CD4-positive, alpha-beta memory T cell (primary cell): ENCODE results near the gene RPUSD4. TPM values are rescaled to one million over a fixed set of nuclear protein-coding genes. Genes with fewer than 3 reads are reported as not detected.

Source experiments
- CTCF ChIA-PET: fragments of 350-600 bp; sonication (Branson Sonifier 250); formaldehyde crosslinking; loops from one replicate; lab custom pipeline; 2021; ENCODE audit warnings: inconsistent platforms; ENCODE audit not compliant: partially characterized antibody; lab: Charles Lee
- POLR2A ChIA-PET: fragments of 350-600 bp; sonication (Branson Sonifier 250); formaldehyde crosslinking; loops from one replicate; lab custom pipeline; 2021; ENCODE audit not compliant: partially characterized antibody; lab: Charles Lee
- DNase-seq, 5 donors: peaks; one replicate each; pipeline versions ENCODE4 v3.0.0 to v3.0.0-alpha.2; 2020 to 2022; ENCODE audit warnings: mixed read lengths in 1 of 5
- H3K27ac ChIP-seq: one replicate; pipeline ENCODE4 v1.7.0; 2013; ENCODE audit warnings: low read depth, low read length
- H3K27me3 ChIP-seq: 2 replicates; pipeline ENCODE4 v1.7.0; 2013; ENCODE audit warnings: mild to moderate bottlenecking, low read length, moderate library complexity; ENCODE audit not compliant: insufficient read depth
- H3K36me3 ChIP-seq: 2 replicates; pipeline ENCODE4 v1.7.0; 2013; ENCODE audit warnings: mild to moderate bottlenecking, low read length, moderate library complexity; ENCODE audit not compliant: insufficient read depth
- H3K4me1 ChIP-seq: 2 replicates; pipeline ENCODE4 v1.7.0; 2013; ENCODE audit warnings: mild to moderate bottlenecking, low read length, moderate library complexity; ENCODE audit not compliant: insufficient read depth
- H3K4me3 ChIP-seq, 2 donors: one replicate each; pipeline ENCODE4 v1.7.0; 2013; ENCODE audit warnings: low read length in 2 of 2, mild to moderate bottlenecking in 1 of 2
- H3K9me3 ChIP-seq, 2 donors: one replicate each; pipeline ENCODE4 v1.7.0; 2013; ENCODE audit warnings: low read length in 2 of 2, control low read depth in 1 of 2; ENCODE audit not compliant: control insufficient read depth in 1 of 2
- H3K27ac Mint-ChIP-seq, 7 donors: one replicate each; pipeline ENCODE4 v1.8.0; 2020 to 2021; ENCODE audit warnings: mixed read lengths in 7 of 7, mild to moderate bottlenecking in 6 of 7, inconsistent platforms in 3 of 7, moderate library complexity in 3 of 7
- H3K27me3 Mint-ChIP-seq, 2 donors: one replicate each; pipeline ENCODE4 v1.8.0; 2020 to 2021; ENCODE audit warnings: mixed read lengths in 2 of 2
- H3K36me3 Mint-ChIP-seq, 2 donors: one replicate each; pipeline ENCODE4 v1.8.0; 2020 to 2021; ENCODE audit warnings: mixed read lengths in 2 of 2, inconsistent platforms in 1 of 2, mild to moderate bottlenecking in 1 of 2
- H3K4me1 Mint-ChIP-seq, 4 donors: one replicate each; pipeline ENCODE4 v1.8.0; 2020 to 2021; ENCODE audit warnings: mixed read lengths in 4 of 4, mild to moderate bottlenecking in 1 of 4
- H3K4me3 Mint-ChIP-seq, 8 donors: one replicate each; pipeline ENCODE4 v1.8.0; 2020 to 2021; ENCODE audit warnings: mixed read lengths in 8 of 8, mild to moderate bottlenecking in 7 of 8, moderate library complexity in 6 of 8, inconsistent platforms in 3 of 8
- H3K9me3 Mint-ChIP-seq, 8 donors: one replicate each; pipeline ENCODE4 v1.8.0; 2020 to 2021; ENCODE audit warnings: mixed read lengths in 8 of 8, mild to moderate bottlenecking in 5 of 8, inconsistent platforms in 3 of 8, moderate library complexity in 1 of 8
- intact Hi-C: fragments of 100-400 bp; cut with micrococcal nuclease; formaldehyde crosslinking; loops from one replicate; pipeline ENCODE4 v1.15.1; 2023
- polyA plus RNA-seq, 2 donors: library from polyadenylated mRNA; unstranded; fragments of 300-500 nt; fragmentation: Illumina TruSeq; gene quantifications; one replicate each; pipeline ENCODE4 v1.2.3, GENCODE V29; 2021
- total RNA-seq, 2 experiments: library from RNA; stranded (reverse); gene quantifications; one replicate each; pipeline ENCODE4 v1.2.3, GENCODE V29; 2021

The RPUSD4 gene
- total and polyA plus RNA-seq, 4 experiments from 2014 or later: 18.5 to 41.2 (median 29.6) TPM

- DNase-seq: no peak
- H3K36me3 Mint-ChIP-seq: peaks cover 3 to 4% of the 10 kb centered on the region in 2 donors
- no peaks in the 10 kb centered on the region for H3K9me3 ChIP-seq
- no peak overlapping the region for H3K4me3 Mint-ChIP-seq
- no peaks in the 10 kb centered on the region for H3K4me1 ChIP-seq
- no peaks in the 10 kb centered on the region for H3K36me3 ChIP-seq
- no peaks in the 10 kb centered on the region for H3K27me3 Mint-ChIP-seq
- H3K4me1 Mint-ChIP-seq: peaks cover 0 to 2% (median under 1%) of the 10 kb centered on the region in 4 donors
- peak overlapping the region in 1 of 7 donors; percentile 30 for H3K27ac Mint-ChIP-seq
- intact Hi-C loops: no loop called here
- CTCF ChIA-PET: interaction anchor here (1.0 kb wide), 1 partner anchor 11 kb away, joined by 4 read pairs; no protein-coding TSS in a partner anchor
- POLR2A ChIA-PET: no interaction called here
- H3K27ac ChIP-seq: no peak overlapping the region
- no peak overlapping the region for H3K4me3 ChIP-seq
- H3K27me3 ChIP-seq: no peaks in the 10 kb centered on the region
- H3K9me3 Mint-ChIP-seq: peaks cover 0 to 6% (median under 1%) of the 10 kb centered on the region in 8 donors
Measured at GRCh38 chr11:126182787-126183445, 28.5 kb downstream of the RPUSD4 start.

DNA sequence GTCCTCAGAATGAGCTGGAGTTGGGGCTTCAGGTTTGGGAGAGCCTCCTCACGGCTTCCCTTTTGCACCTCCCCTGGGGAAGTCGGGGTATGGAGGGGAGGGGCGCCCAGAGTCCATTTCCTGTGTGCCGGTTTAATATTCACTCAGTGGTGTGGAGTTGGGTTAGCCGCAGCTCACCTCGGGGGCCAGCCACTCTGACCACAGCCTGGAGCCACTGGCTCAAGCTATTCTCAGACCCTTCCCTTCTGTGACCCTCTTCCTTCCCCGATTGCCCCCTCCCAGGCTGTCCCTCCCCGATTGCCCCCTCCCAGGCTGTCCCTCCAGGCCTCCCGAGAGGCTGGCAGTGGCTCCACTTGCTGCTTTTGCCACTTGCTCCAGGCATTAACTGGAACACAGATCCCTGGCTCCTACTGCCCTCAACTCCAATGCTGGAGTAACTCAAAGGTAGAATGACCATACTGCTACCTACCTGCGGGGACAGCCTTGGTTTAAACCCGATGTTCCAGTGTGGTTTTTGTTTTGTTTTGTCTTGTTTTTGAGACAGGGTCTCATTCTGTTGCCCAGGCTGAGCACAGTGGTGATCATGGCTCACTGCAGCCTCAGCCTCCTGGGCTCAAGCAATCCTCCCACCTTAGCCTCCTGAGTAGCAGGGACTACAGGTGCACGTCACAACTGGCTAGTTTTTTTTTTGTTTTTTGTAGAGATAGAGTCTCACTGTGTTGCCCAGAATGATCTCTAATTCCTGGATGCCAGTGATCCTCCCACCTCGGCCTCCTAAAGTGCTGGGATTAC, 29.3 kb downstream of the RPUSD4 start:
- peaks cover 0 to 6% (median under 1%) of the 10 kb centered on the region in 8 donors for H3K9me3 Mint-ChIP-seq
- Histone ChIP-seq H3K27me3 (no peaks in the 10 kb centered on the region), H3K4me3 (no peak overlapping the region), H3K36me3 (no peaks in the 10 kb centered on the region), H3K4me1 (no peaks in the 10 kb centered on the region), H3K9me3 (no peaks in the 10 kb centered on the region), H3K27ac (no peak overlapping the region)
- DNase-seq: no peak
- ChIA-PET POLR2A (no interaction called here), CTCF (interaction anchor here (0.5 to 1.3 kb wide), 2 partner anchors 11 to 625 kb away, joined by 3 read pairs; no protein-coding TSS in a partner anchor)
- no peak overlapping the region for H3K27ac Mint-ChIP-seq
- H3K36me3 Mint-ChIP-seq: peaks cover 2 to 3% of the 10 kb centered on the region in 2 donors
- H3K4me3 Mint-ChIP-seq: no peak overlapping the region
- peaks cover 0 to 2% (median under 1%) of the 10 kb centered on the region in 4 donors for H3K4me1 Mint-ChIP-seq
- intact Hi-C loops: no loop called here
- H3K27me3 Mint-ChIP-seq: no peaks in the 10 kb centered on the region

DNA sequence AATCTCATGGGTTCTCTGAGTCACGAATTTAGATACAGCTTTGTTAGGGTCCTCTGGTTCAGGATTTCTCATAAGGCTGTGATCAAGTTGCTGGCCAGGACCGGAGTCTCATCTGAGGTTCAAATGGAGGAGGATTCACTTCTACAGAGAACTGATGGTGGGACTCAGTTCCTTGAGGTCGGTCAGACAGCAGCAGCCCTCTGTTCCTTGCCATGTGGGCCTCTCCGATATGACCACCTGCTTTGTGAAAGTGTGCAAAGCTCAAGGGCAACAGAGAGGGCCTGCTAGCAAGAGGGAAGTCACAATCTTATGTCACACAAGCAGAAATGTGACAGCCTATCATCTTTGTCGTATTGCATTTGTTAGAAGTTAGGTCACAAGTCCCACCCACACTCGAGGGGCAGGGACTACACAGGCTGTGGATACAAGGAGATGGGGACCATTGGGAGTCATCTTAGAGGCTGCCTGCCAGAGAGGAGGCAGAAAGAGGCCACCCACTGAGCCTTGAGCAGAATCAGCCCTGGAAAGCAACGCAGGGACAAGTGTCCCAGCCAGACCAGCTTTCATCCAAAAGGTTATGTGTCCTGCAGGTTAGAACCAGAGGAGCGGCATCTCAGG, 34.5 kb downstream of the RPUSD4 start:
- Mint-ChIP-seq H3K27ac (no peak overlapping the region), H3K4me3 (no peak overlapping the region), H3K27me3 (peaks cover 2 to 9% of the 10 kb centered on the region in 2 donors), H3K4me1 (no peaks in the 10 kb centered on the region), H3K36me3 (no peaks in the 10 kb centered on the region), H3K9me3 (peaks cover 0 to 6% (median under 1%) of the 10 kb centered on the region in 8 donors)
- no peaks in the 10 kb centered on the region for H3K36me3 ChIP-seq
- DNase-seq: no peak
- no peaks in the 10 kb centered on the region for H3K4me1 ChIP-seq
- intact Hi-C loops: no loop called here
- ChIA-PET POLR2A (no interaction called here), CTCF (no interaction called here)
- no peak overlapping the region for H3K27ac ChIP-seq
- H3K27me3 ChIP-seq: no peaks in the 10 kb centered on the region
- no peak overlapping the region for H3K4me3 ChIP-seq
- H3K9me3 ChIP-seq: no peaks in the 10 kb centered on the region

GRCh38 chr11:126175393-126175792, 36.1 kb downstream of the RPUSD4 start:
- Histone ChIP-seq H3K27ac (no peak overlapping the region), H3K4me3 (no peak overlapping the region), H3K9me3 (no peaks in the 10 kb centered on the region), H3K4me1 (no peaks in the 10 kb centered on the region), H3K36me3 (no peaks in the 10 kb centered on the region), H3K27me3 (no peaks in the 10 kb centered on the region)
- POLR2A ChIA-PET: no interaction called here
- CTCF ChIA-PET: no interaction called here
- Mint-ChIP-seq H3K36me3 (no peaks in the 10 kb centered on the region), H3K27ac (no peak overlapping the region), H3K9me3 (peaks cover 0 to 4% (median under 1%) of the 10 kb centered on the region in 8 donors), H3K27me3 (peaks cover 5 to 9% of the 10 kb centered on the region in 2 donors), H3K4me1 (no peaks in the 10 kb centered on the region), H3K4me3 (no peak overlapping the region)
- intact Hi-C loops: no loop called here
- no peak for DNase-seq

GRCh38 chr11:126174816-126175215, 36.6 kb downstream of the RPUSD4 start:
- no peak overlapping the region for H3K4me3 ChIP-seq
- intact Hi-C loops: no loop called here
- CTCF ChIA-PET: no interaction called here

GRCh38 chr11:126173257-126173656, 38.2 kb downstream of the RPUSD4 start:
- H3K4me3 ChIP-seq: no peak overlapping the region
- H3K36me3 Mint-ChIP-seq: no peaks in the 10 kb centered on the region
- intact Hi-C loops: no loop called here
- POLR2A ChIA-PET: no interaction called here
- no peaks in the 10 kb centered on the region for H3K4me1 ChIP-seq
- peaks cover 5 to 14% of the 10 kb centered on the region in 2 donors for H3K27me3 Mint-ChIP-seq
- no peaks in the 10 kb centered on the region for H3K4me1 Mint-ChIP-seq
- H3K27ac ChIP-seq: no peak overlapping the region
- DNase-seq: no peak
- H3K4me3 Mint-ChIP-seq: no peak overlapping the region
- no peaks in the 10 kb centered on the region for H3K9me3 ChIP-seq
- H3K27ac Mint-ChIP-seq: no peak overlapping the region
- H3K27me3 ChIP-seq: no peaks in the 10 kb centered on the region
- H3K9me3 Mint-ChIP-seq: no peaks in the 10 kb centered on the region
- H3K36me3 ChIP-seq: no peaks in the 10 kb centered on the region
- CTCF ChIA-PET: no interaction called here

More at GRCh38 chr11:126174816-126175215, 36.6 kb downstream of the RPUSD4 start:
- Mint-ChIP-seq H3K4me3 (no peak overlapping the region), H3K27ac (no peak overlapping the region), H3K36me3 (no peaks in the 10 kb centered on the region), H3K4me1 (no peaks in the 10 kb centered on the region), H3K9me3 (no peaks in the 10 kb centered on the region), H3K27me3 (peaks cover 5 to 9% of the 10 kb centered on the region in 2 donors)
- Histone ChIP-seq H3K27me3 (no peaks in the 10 kb centered on the region), H3K36me3 (no peaks in the 10 kb centered on the region), H3K27ac (no peak overlapping the region), H3K9me3 (no peaks in the 10 kb centered on the region), H3K4me1 (no peaks in the 10 kb centered on the region)
- POLR2A ChIA-PET: no interaction called here
- no peak for DNase-seq

GRCh38 chr11:126172596-126173038, 38.8 kb downstream of the RPUSD4 start:
- Mint-ChIP-seq H3K36me3 (no peaks in the 10 kb centered on the region), H3K9me3 (no peaks in the 10 kb centered on the region), H3K27ac (no peak overlapping the region), H3K27me3 (peaks cover 5 to 14% of the 10 kb centered on the region in 2 donors), H3K4me3 (no peak overlapping the region), H3K4me1 (no peaks in the 10 kb centered on the region)
- no peak overlapping the region for H3K4me3 ChIP-seq
- CTCF ChIA-PET: no interaction called here
- POLR2A ChIA-PET: no interaction called here
- no peak overlapping the region for H3K27ac ChIP-seq
- H3K36me3 ChIP-seq: no peaks in the 10 kb centered on the region
- intact Hi-C loops: no loop called here
- H3K27me3 ChIP-seq: no peaks in the 10 kb centered on the region
- DNase-seq: no peak
- no peaks in the 10 kb centered on the region for H3K9me3 ChIP-seq
- H3K4me1 ChIP-seq: no peaks in the 10 kb centered on the region
